SJCRH30 (cell line): ENCODE results near the gene ZNF324. TPM values are rescaled to one million over a fixed set of nuclear protein-coding genes. Genes with fewer than 3 reads are reported as not detected.
A peak's percentile ranks its signal among the peaks of the same experiment; 100 is the strongest.
"Not testable (repeated sequence)": the region's sequence is repeated elsewhere in the genome, so short reads cannot be mapped to it uniquely, and the experiment has no call there.

Source experiments
- DNase-seq, 2 experiments: peaks; one replicate each; pipeline ENCODE4 v3.0.0-alpha.2; 2015 to 2020
- H3K27ac ChIP-seq: fragments of 250-450 bp; sonication (Bioruptor Pico); 2 replicates; pipeline ENCODE4 v1.5.1; 2020; ENCODE audit warnings: mild to moderate bottlenecking, moderate library complexity
- H3K27me3 ChIP-seq: fragments of 250-450 bp; sonication (Bioruptor Pico); 2 replicates; pipeline ENCODE4 v1.5.1; 2020; ENCODE audit warnings: mild to moderate bottlenecking, moderate library complexity
- H3K36me3 ChIP-seq: fragments of 250-450 bp; sonication (Bioruptor Pico); 2 replicates; pipeline ENCODE4 v1.5.1; 2020; ENCODE audit warnings: mild to moderate bottlenecking, moderate library complexity
- H3K4me1 ChIP-seq: fragments of 250-450 bp; sonication (Bioruptor Pico); 2 replicates; pipeline ENCODE4 v1.5.1; 2020; ENCODE audit warnings: mild to moderate bottlenecking, moderate library complexity
- H3K4me3 ChIP-seq: fragments of 250-450 bp; sonication (Bioruptor Pico); 2 replicates; pipeline ENCODE4 v1.5.1; 2020; ENCODE audit warnings: mild to moderate bottlenecking, moderate library complexity
- H3K9me3 ChIP-seq: fragments of 250-450 bp; sonication (Bioruptor Pico); replicated peaks from 2 replicates; pipeline ENCODE4 v1.5.1; 2020; ENCODE audit warnings: mild to moderate bottlenecking, moderate library complexity
- total RNA-seq: library from RNA; depleted of rRNA; stranded (reverse); fragments of >200 nt; shearing (Covaris generic); gene quantifications from 2 replicates; pipeline ENCODE4 v1.2.3, GENCODE V29; 2014

The ZNF324 gene
- total RNA-seq, 1 experiment from 2014 or later, result 9.6 TPM

GRCh38 chr19:58456111-58456510 lies 10.8 kb upstream of the ZNF324 start:
- H3K27me3 ChIP-seq, result no peaks in the 10 kb centered on the region
- no peak overlapping the region for H3K27ac ChIP-seq
- no peak overlapping the region for H3K4me3 ChIP-seq
- DNase-seq, result no peak
- peaks cover 4% of the 10 kb centered on the region; the same call in 1 of the 2 replicates for H3K36me3 ChIP-seq
- no peaks in the 10 kb centered on the region for H3K4me1 ChIP-seq
- H3K9me3 ChIP-seq, result no peaks in the 10 kb centered on the region

GRCh38 chr19:58460039-58460438 lies 6.8 kb upstream of the ZNF324 start:
- Histone ChIP-seq H3K4me3 (no peak overlapping the region), H3K9me3 (no peaks in the 10 kb centered on the region), H3K4me1 (no peaks in the 10 kb centered on the region), H3K36me3 (peaks cover 4% of the 10 kb centered on the region; the same call in 1 of the 2 replicates), H3K27me3 (no peaks in the 10 kb centered on the region), H3K27ac (no peak overlapping the region)
- DNase-seq, result no peak

- Histone ChIP-seq H3K4me3 (peak overlapping the region; percentile 77), H3K27me3 (no peaks in the 10 kb centered on the region), H3K27ac (no peak overlapping the region), H3K36me3 (no peaks in the 10 kb centered on the region), H3K9me3 (no peaks in the 10 kb centered on the region), H3K4me1 (0 out of 2 replicates have a peak, but pooled peaks cover 2% of the 10 kb centered on the region)
- DNase-seq, result no peak
These were observed 656 bp upstream of the ZNF324 start for GRCh38 chr19:58466089-58466759.

- Histone ChIP-seq H3K27ac (no peak overlapping the region), H3K9me3 (no peaks in the 10 kb centered on the region), H3K4me3 (no peak overlapping the region), H3K4me1 (0 out of 2 replicates have a peak, but pooled peaks cover 2% of the 10 kb centered on the region), H3K36me3 (peaks cover 7% of the 10 kb centered on the region; the same call in 1 of the 2 replicates), H3K27me3 (no peaks in the 10 kb centered on the region)
- no peak for DNase-seq
These were observed 1.4 kb downstream of the ZNF324 start for GRCh38 chr19:58468216-58468839.

- Histone ChIP-seq H3K4me1 (0 out of 2 replicates have a peak, but pooled peaks cover 2% of the 10 kb centered on the region), H3K36me3 (peaks cover 7% of the 10 kb centered on the region; the same call in 1 of the 2 replicates), H3K27ac (no peak overlapping the region), H3K9me3 (no peaks in the 10 kb centered on the region), H3K4me3 (no peak overlapping the region), H3K27me3 (no peaks in the 10 kb centered on the region)
- DNase-seq, result no peak
These were observed 2.5 kb downstream of the ZNF324 start for GRCh38 chr19:58469241-58470013.

GRCh38 chr19:58470837-58471543 lies 4.1 kb downstream of the ZNF324 start:
- not testable (repeated sequence) for H3K27me3 ChIP-seq, H3K4me1 ChIP-seq, H3K9me3 ChIP-seq, H3K27ac ChIP-seq, DNase-seq, H3K4me3 ChIP-seq, H3K36me3 ChIP-seq

- peaks cover 7% of the 10 kb centered on the region; the same call in 1 of the 2 replicates for H3K36me3 ChIP-seq
- DNase-seq, result no peak
- no peak overlapping the region for H3K4me3 ChIP-seq
- H3K9me3 ChIP-seq, result no peaks in the 10 kb centered on the region
- H3K27ac ChIP-seq, result no peak overlapping the region
- H3K27me3 ChIP-seq, result no peaks in the 10 kb centered on the region
- H3K4me1 ChIP-seq, result no peaks in the 10 kb centered on the region
These were observed 4.9 kb downstream of the ZNF324 start for GRCh38 chr19:58471736-58472135.

GRCh38 chr19:58473775-58474174 lies 6.9 kb downstream of the ZNF324 start:
- 0 out of 2 replicates have a peak, but pooled peaks cover 2% of the 10 kb centered on the region for H3K4me1 ChIP-seq
- DNase-seq, result no peak
- no peak overlapping the region for H3K4me3 ChIP-seq
- H3K36me3 ChIP-seq, result peaks cover 7% of the 10 kb centered on the region; the same call in 1 of the 2 replicates
- no peaks in the 10 kb centered on the region for H3K27me3 ChIP-seq
- H3K27ac ChIP-seq, result no peak overlapping the region
- H3K9me3 ChIP-seq, result no peaks in the 10 kb centered on the region

GRCh38 chr19:58474291-58474996 lies 7.6 kb downstream of the ZNF324 start:
- H3K36me3 ChIP-seq, result peaks cover 7% of the 10 kb centered on the region; the same call in 1 of the 2 replicates
- no peak overlapping the region for H3K4me3 ChIP-seq
- no peak for DNase-seq
- no peak overlapping the region for H3K27ac ChIP-seq
- 0 out of 2 replicates have a peak, but pooled peaks cover 2% of the 10 kb centered on the region for H3K4me1 ChIP-seq
- H3K27me3 ChIP-seq, result no peaks in the 10 kb centered on the region
- H3K9me3 ChIP-seq, result no peaks in the 10 kb centered on the region

GRCh38 chr19:58474997-58475713 lies 8.3 kb downstream of the ZNF324 start:
- H3K27me3 ChIP-seq, result no peaks in the 10 kb centered on the region
- H3K9me3 ChIP-seq, result no peaks in the 10 kb centered on the region
- H3K4me1 ChIP-seq, result 0 out of 2 replicates have a peak, but pooled peaks cover 2% of the 10 kb centered on the region
- H3K4me3 ChIP-seq, result peak overlapping the region; percentile 58
- peaks cover 7% of the 10 kb centered on the region; the same call in 1 of the 2 replicates for H3K36me3 ChIP-seq
- DNase-seq, result no peak
- H3K27ac ChIP-seq, result peak overlapping the region; percentile 43

GRCh38 chr19:58475714-58476497 lies 9.0 kb downstream of the ZNF324 start, which contains the start of gene ZNF446:
ZNF446 (plus strand) TSS chr19:58476352; CDS start chr19:58477219, 867 bp downstream.
- no peaks in the 10 kb centered on the region for H3K9me3 ChIP-seq
- peak within 1 kb of the TSS; percentile 43 for H3K27ac ChIP-seq
- DNase-seq, result peak; percentile 94 to 96
- H3K4me1 ChIP-seq, result 0 out of 2 replicates have a peak, but pooled peaks cover 2% of the 10 kb centered on the region
- H3K4me3 ChIP-seq, result peak within 1 kb of the TSS; percentile 58
- no peaks in the 10 kb centered on the region for H3K27me3 ChIP-seq
- peaks cover 7% of the 10 kb centered on the region; the same call in 1 of the 2 replicates for H3K36me3 ChIP-seq

- Histone ChIP-seq H3K9me3 (no peaks in the 10 kb centered on the region), H3K4me3 (peak overlapping the region; percentile 58), H3K27me3 (no peaks in the 10 kb centered on the region), H3K4me1 (0 out of 2 replicates have a peak, but pooled peaks cover 2% of the 10 kb centered on the region), H3K27ac (peak overlapping the region; percentile 43), H3K36me3 (peaks cover 7% of the 10 kb centered on the region; the same call in 1 of the 2 replicates)
- DNase-seq, result peak in 1 of 2 experiments; percentile 25
These were observed 9.7 kb downstream of the ZNF324 start for GRCh38 chr19:58476498-58477015.
